GM19397 (cell line): ENCODE results near the gene PRR29.
A peak's percentile ranks its signal among the peaks of the same experiment; 100 is the strongest.

ENCODE experiments used
- ATAC-seq: cut with Tn5 transposase; IDR thresholded peaks from one replicate; pipeline ENCODE4 v1.9.1; 2021; ENCODE audit warnings: mild to moderate bottlenecking, moderate library complexity; ENCODE audit not compliant: unreplicated experiment

PRR29 gene

DNA sequence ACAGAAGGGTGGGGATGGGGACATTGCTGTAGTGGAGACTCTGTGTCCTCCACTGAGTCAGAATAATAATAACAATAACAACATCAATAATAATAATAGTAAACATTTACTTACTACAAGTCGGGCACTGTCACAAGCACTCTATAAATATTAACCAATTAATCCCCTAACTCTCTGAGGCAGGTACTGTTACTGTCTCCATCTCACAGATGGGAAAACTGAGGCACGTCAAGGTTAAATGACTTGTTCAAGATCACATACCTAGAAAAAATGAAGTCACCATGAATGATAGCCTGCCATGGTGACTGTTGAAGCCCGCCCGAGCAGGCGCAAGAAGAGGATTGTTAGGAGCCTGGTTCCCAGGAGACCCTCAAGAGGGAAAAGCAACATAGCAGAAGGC, 10.2 kb downstream of the PRR29 start:
- ATAC-seq, result no peak

DNA sequence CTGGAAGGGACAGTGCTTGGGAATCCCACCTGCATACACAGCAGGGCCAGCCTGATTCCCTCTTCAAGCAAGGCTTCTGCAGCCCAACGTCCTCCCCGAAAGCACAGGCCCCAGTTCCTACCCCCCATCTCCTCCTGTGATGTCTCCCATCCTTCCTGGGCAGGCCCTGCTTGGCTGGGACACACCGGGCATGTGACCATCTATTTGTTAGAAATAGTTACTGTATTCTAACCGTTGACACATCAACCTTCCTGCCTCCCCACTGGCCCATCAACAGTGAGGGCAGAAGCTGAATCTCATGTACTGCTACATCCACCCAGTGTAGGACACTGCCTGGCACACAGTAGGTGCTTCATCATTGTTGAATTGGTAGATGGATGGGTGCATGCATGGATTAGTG, 10.7 kb downstream of the PRR29 start:
- ATAC-seq, result no peak

DNA sequence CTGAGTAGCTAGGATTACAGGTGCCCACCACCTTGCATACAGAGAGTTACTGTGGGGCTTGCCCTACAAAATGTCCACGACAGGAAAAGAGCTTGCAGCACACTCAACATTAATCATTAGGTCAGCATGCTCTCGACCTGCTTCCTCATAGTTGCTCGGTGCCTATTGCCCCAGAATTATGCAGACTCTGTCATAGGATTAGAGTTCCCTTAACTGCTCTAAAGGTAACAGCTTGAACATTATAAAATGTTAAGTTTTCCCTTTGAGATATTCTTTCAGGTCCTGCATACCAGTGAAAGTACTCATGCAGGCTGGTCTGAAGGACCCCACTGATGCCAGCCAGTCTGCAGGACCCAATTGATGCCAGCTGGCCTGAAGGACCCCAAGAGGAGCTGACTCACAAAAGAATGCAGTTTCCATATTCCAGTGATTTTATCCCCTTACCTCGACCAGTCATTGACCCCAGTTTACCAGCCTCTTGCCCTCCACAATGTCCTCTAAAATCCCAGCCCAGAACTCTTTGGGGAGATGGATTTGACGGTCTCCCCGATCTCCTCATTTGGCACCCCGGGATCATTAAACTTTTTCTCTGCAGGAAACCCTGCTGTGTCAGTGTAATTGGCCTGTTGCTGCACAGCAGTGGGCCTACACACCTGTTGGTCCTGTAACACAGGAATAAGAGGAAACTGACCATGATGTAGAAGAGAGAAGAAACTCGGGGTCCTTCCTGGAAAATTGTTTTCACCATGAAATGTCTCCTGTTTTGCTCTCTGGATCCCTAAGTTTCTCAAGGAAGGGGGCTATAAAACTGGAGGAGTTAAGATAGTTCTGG, 11.6 kb downstream of the PRR29 start:
- ATAC-seq, result no peak

DNA sequence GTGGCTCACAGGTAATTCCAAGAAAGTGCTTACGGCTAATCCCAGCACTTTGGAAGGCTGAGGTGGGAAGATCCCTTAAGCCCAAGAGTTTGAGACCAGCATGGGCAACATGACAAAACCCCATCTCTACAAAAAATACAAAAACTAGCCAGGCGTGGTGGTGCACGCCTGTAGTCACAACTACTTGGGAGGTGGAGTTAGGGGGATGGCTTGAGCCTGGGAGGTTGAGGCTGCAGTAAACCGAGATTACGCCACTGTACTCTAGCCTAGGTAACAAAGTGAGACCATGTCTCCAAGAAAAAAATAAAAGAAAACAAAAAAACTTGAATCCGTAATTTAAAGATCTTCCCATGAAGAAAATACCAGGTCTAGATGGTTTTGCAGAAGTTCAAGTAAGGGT, 17.3 kb downstream of the PRR29 start:
- no peak for ATAC-seq

DNA sequence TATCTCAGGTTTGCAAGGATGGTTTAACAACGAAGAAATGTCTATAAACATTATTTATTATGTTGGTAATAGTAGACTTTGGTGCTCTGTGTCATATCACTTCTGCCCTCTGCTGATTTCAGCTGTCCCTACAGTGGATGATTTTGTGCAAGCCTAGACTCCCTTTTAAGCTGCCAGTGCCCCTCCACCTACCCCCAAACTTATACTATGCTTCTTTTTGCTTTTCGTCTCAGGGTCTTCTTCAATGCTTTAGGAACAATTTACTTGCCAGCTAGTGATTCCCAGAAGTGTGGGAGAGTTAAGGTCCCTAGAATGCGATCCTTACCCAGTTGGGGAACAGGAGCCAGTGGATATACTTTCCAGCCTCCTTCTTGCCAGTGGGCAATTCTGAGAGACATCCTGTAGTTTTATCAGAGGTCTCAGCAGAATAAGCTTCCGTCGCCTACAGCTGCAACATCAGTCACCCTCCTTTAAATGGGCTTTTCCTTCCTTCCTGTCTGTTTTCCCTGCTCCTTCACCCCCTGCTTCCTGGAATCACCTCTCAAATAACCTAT, 18.2 kb downstream of the PRR29 start:
- no peak for ATAC-seq

DNA sequence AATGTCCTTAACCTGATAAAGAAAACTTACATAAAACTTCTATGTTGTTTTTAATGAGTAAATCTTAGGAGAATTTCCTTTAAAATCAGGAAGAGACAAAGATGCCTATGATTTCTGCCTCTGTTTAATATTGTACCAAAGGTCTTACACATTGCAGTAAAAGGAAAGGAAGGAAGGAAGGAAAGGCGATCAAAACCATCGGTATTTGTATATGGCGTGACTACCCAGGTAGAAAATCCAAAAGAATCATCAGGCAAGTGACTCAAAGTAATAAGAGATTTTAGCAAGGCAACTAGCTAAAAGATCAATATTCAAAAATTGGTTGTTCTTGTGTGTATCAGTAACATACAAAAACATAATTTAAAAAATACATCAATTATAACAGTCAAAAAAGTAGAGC, 18.8 kb downstream of the PRR29 start:
- no peak for ATAC-seq

DNA sequence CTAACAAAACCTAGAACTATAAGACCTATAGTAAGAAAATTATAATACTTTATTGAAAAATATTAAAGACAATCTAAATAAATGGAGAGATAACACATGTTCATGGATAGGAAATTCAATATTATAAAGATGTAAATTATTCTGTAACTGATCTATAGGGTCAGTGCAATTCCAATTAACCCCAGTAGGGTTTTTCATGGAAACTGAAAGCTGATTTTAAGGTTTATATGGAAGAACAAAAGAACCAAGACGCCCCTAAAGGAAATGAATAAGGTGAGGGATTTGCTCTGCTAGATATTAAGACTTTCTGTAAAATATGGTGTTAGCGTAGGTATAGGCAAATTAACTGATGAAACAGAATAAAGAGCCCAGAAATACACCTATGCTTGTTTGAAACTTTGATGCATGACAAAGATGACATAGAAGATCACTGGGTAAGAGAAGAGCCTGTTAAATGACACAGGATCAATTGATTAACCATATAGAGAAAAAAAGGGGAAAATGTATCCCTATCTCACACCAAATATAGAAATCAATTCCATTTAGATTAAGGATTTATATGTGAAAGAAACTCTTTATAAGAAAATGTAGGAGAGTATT, 19.3 kb downstream of the PRR29 start:
- ATAC-seq, result no peak

DNA sequence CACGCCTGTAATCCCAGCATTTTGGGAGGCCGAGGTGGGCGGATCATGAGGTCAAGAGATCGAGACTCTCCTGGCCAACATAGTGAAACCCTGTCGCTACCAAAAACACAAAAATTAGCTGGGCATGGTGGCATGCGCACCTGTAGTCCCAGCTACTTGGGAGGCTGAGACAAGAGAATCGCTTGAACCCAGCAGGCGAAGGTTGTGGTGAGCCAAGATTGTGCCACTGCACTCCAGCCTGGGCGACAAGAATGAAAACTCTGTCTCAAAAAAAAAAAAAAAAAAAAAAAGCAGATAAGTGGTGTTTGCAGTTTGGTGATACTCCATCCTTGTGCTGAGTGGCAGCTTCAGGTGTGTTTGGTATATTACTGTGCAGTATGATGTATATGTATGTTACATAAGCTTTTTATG, 21.4 kb downstream of the PRR29 start:
- peak; percentile 6 for ATAC-seq

DNA sequence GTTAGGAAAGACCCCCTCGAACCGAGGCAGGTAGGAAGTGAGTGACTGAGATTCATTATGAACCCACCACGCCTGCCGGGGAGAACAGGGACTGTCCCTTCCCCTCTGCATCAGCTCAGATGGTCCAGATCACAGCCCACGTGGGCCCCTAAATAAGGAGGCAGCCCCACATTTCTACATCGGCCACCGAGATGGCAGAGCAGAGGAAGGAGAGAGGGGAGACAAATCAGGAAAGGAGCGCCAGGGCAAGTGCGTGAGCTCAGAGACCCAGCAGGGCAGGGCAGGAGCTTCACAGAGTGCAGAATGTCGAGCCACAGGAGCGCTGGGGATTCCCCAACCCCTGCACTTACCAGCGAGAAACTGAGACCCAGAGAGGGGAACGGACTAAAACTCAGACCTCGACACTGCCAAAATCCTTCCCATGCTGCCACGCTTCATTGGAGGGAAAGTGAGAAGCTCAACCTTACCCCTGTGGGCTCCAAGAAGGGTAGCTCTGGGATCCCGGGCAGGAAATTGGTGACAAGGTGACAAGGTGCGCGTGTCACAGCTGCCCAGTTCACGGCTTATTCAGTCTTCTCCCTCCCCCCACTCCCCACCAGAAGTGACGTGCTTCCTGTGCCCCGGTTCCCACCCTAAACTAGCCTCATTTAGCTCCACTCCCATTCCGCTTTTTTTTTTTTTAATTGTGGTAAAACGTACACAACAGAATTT, 22.1 kb downstream of the PRR29 start, which contains the start of gene ICAM2:
Gene ICAM2, minus strand, starts transcription at position 578 of the 711 bp plus-strand sequence. CDS start 13,942 bp downstream, outside the sequence.
- ATAC-seq, result peak; percentile 61

DNA sequence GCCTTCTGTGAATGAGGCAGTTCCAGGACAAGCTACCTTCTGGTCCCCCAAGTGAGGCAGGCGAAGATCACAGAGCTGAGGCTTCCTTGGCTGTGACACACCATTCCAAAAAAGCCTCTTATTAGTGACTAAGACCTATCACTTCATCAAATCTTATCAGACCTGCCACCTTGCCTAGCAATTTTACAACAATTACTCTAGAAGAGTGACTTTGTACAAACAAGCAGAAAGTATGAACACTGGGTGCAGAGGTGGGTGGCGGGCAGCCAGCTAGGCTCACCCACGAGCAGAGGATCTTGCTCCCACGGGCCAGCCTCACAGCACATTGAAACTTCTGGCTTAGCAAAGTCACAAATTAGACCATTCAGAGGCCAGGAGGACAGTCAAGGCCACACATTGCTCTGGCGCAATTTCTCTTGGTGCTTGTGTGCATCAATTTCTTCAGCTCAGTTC, 24.5 kb downstream of the PRR29 start:
- no peak for ATAC-seq

DNA sequence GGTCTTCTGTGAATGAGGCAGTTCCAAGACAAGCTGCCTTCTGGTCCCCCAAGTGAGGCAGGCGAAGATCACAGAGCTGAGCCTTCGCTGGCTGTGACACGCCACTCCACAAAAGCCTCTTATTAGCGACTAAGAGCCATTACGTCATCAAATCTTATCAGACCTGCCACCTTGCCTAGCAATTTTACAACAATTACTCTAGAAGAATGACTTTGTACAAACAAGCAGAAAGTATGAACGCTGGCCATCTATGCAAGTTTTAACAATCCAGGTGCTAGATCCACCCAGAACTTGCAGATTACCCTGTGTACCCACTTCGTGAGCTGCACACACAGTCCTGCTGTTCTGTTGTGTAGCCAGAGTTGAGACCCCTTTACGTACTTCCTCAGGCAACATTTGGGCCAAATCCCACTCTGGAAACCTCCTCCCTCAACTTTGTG, 26.1 kb downstream of the PRR29 start:
- ATAC-seq, result no peak

DNA sequence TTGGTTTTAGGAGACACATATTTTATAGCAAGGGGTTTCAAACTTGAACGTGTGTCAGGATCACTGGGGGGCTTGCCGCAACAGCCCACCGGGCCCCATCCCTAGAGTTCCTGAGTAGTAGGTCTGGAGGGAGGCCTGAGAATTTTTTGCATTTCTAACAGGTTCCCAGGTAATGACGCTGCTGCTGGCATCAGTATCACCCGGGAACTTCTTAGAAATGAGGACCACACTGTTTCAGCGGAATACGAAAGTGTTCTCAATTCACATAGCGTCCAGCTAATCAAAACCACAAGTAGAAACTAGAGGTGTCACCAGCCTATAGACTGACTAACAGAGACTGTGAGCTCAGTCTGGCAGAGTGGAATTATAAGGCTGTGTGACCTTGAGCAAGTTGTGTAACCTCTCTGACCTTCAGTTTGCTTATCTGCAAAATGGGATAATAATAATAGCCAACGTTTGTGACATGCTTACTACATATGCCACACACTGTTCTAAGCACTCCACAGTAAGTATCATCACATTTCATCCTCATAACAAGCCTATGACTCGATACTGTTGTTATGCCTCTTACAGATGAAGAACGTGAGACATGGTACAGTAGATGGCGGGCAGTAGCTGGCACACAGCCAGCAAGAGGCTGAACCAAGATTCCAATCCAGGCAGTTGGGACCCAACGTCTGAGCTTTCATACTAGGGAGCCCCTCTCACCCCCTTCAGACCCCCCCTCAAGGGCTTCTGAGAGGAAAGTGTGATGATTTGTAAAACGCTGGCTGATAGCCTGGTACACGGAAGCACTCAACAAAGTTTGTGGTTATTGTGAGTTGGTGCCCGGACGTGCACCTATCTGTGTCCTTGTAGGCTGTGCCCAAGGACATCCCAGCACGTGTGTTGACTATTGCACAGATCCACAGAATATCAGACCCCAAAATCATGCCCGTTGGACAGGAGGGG, 26.9 kb downstream of the PRR29 start:
- no peak for ATAC-seq

DNA sequence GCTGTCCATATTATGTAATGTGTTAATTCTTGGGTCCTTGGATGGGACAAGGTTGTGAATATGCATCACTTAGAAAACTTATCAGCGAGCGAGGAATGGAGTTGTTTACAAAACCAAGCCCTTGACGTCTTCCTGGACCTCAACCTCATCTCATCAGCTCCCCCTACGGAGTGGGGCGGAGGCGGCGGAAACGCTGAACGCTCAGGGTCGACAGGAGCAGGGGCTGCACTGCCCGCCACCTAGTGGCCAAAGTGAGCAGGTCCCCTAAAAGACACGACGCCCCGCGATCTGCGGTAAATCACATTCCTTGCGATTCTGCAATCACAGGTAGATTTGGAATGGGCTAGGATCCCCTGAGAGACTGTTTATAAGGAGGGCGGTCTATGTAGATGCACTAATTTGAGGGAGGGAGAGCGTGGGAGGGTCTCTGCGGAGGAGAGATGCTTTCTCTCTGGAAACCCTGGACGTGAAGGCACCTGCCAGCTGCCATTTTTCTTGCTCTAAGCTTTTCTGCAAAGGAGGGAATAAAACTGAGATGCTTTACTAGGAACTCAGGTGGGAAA, 27.7 kb downstream of the PRR29 start:
- ATAC-seq, result peak; percentile 66

DNA sequence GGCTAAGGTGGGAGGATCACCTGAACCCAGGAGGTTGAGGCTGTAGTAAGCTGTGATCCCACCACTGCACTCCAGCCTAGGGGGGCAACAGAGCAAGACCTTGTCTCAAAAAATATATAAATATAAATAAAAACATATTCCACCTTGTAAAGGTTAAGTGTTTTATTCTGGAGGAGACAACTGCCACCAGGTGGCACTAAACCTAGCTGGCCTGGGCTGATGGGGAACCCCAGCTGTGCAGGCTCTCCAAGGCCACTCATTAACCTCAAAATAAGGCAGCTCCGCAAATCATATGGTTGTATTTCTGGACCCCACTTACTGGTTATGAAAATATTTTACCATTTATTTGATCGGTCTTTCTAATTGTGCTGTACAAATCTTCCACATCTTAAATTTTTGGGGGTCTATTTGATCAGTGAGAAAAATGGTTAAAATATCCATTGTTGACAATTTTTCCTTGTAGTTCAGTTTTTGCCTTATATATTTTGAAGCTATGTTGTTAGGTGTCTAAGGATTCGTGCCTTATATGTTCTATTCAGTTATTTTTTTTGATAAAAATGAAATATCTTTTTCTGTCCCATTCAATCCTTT, 30.8 kb downstream of the PRR29 start:
- no peak for ATAC-seq

DNA sequence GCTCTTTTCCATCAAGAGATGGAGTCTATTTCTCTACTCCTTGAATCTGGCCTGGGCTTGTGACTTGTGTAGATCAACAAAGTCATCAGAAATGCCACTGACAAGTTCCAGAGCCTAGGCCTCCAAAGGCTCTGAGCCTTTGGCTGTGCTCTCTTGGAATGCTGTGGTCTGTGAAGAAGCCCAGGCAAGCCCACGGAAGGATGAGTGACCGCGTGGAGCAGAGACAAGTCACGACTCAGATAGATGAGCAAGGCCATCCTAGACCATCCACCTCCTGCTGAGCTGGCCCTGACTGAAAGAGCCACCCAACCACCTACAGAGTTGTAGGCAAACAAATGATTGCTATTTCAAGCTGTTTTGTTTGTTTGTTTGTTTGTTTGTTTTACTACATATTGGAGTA, 33.9 kb downstream of the PRR29 start:
- no peak for ATAC-seq

DNA sequence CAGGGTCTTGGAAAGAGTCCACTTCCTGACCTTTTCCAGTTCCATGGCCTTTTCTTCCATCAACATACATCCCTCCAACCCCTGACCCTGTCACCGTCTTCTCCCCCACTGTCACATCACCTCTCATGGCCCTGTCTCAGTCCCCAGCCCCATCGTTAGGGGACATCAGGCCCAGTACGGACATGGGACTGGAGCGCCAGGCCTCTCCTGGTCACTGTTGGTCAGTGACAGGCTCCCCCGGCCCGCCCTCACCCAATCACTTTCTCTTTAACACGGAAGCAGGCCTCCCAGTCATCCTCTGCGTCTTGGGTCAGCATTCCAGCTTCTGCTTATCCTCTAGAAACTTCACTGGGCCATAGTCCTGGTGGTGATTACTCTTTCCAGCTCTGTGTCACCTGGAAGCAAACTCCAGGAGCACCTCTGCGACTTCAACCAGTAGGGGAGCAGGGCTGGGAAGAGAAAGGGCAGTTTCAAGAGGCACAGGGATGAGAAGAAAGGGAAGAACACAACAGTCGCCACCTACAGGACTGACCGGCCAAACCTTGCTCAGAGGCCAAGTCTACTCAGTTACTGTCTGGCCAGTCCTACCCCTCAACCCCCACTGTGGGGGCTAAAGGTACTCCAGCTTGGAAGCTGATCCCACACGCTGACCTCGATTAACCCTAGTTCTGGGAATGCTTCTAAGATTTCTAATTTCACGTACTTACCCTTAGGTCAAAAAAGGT, 38.2 kb downstream of the PRR29 start:
- ATAC-seq, result no peak

DNA sequence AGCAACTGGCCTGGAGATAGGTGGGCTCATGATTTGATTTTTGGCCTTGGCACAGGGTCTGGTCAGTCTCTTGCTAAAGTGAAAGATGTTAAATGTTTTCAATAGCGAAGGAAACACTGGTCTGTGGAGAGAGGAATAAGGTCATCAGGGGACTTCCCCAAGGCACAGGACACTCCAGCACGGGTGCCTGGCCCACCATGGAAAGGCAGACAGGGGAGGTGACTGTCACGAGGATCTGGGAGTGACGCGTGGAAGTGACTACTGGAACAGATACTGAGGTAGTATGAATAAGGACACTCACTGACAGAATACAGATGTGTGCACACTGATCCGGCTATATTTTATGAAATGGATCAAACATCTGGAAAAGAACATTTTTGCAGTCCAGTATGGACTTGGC, 39.0 kb downstream of the PRR29 start:
- ATAC-seq, result no peak

DNA sequence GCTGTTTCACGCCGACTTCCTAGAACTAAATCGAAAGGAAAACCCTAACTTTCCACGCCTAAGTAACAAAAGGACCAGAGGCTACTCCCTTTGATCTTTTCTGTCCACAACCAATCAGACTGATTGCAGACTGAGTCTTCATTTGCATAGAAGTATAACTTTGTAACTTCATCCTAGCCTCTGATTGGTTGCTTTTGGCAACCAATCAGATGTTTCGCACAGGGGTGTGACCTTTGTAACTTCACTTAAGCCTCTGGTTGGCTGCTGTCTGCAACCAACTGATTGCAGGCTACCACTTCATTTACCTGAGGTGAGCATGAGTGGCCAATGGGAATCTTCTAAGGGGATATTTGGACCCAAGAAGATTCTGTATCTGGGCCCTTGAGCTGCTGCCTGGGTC, 39.7 kb downstream of the PRR29 start:
- ATAC-seq, result no peak
